Measurements from ENCODE around the gene SERINC5.
A peak's percentile ranks its signal among the peaks of the same experiment; 100 is the strongest.

The SERINC5 gene

DNA sequence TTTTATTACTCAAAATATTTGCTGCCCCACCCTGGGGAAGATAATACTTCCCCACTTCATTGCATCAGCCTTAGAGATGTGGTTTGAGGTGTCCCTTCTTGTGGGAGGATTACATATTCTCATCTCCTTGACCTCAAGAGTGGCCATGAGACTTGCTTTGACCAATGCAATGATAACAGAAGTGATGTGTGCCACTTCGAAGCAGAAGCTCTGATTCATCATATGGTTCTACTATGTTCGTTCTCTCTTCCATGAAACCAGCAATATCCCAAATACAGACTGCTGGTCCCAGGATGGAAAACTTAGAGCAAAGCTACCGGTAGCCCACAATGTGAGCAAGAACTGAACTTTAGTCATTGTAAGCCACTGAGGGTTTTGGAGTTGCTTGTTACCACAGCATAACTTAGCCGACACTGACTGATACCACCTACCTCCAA lies 128.7 kb downstream of the SERINC5 start:
- no peak overlapping the region for H3K4me3 ChIP-seq (ENCODE audit: control insufficient read depth, low read depth, low read length)
- TF ChIP-seq, protein P1, sequence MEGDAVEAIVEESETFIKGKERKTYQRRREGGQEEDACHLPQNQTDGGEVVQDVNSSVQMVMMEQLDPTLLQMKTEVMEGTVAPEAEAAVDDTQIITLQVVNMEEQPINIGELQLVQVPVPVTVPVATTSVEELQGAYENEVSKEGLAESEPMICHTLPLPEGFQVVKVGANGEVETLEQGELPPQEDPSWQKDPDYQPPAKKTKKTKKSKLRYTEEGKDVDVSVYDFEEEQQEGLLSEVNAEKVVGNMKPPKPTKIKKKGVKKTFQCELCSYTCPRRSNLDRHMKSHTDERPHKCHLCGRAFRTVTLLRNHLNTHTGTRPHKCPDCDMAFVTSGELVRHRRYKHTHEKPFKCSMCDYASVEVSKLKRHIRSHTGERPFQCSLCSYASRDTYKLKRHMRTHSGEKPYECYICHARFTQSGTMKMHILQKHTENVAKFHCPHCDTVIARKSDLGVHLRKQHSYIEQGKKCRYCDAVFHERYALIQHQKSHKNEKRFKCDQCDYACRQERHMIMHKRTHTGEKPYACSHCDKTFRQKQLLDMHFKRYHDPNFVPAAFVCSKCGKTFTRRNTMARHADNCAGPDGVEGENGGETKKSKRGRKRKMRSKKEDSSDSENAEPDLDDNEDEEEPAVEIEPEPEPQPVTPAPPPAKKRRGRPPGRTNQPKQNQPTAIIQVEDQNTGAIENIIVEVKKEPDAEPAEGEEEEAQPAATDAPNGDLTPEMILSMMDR (conservative IDR thresholded peaks at IDR 0.05; ENCODE audit: control insufficient read depth, insufficient read depth, low read depth, low read length): no peak
- DNase-seq (ENCODE audit: low read depth): peak; percentile 23

DNA sequence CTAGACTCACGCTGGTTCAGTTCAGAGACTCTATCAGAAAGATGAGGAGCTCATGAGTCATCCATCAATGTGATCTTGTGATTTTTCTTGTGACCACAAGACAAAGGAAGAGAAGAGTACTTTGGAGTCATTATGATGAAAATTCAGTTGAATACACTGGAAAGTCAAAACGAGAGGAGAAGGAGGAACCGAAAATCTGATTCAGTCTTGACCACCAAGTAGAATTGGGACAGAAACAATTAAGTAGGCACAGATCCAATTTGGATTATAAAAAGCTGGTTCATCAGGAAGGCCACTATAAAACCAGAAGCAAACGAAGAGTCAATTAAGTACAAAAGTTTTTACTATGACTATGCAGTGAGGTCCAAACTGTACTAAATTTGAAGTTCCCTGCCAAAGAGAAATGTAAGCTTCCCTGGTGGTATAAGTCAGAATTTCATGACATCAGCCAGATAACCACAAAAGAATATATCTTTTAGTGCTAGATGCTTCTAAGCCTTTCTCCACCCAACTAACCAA lies 129.8 kb downstream of the SERINC5 start:
- DNase-seq (ENCODE audit: low read depth): peak; percentile 92
- no peak overlapping the region for H3K4me3 ChIP-seq (ENCODE audit: control insufficient read depth, low read depth, low read length)
- TF ChIP-seq, protein P1 (conservative IDR thresholded peaks at IDR 0.05; ENCODE audit: control insufficient read depth, insufficient read depth, low read depth, low read length): peak; percentile 23

DNA sequence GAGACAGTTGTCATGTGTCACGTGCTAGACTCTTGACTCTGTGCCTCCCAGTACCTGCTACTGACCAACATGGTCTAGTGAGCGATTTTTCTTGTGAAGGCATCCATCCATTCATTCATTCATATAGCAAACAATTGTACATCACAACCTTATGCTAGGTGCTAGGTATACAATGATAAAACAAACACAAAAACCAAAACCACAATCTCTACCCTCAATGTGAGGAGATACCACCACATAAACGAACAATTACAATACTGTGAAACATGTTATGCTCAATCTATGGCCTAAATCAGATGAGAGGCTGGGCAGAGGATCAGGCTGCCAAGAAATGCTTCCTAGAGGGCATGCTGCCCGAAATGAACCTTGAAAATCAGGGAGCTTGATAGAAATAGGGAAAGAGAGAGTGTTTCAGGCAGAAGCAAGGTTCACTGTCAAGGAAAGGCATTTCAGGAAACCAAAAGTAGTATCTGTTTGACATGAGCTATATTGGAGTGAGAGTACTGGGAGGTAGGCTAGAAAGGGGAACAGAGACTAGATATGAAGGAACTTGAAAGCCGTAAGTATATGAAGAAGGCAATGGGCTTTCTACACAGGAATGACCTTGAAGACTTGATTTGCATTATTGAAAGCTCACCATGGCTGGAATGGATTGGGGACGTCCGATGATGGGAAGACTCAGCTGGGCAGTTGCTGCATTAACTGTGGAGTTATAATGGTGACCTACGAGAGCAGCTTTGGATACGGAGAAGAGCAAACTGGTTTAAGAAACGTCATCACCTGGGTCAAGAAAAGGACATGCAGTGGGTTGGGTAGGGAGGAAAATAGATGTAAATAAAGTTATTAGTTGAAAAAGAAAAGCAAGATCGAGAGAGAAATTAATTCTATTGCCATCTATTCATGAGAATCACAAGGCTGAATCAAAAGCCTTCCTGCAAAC lies 130.6 kb downstream of the SERINC5 start:
- TF ChIP-seq, protein P1 (conservative IDR thresholded peaks at IDR 0.05; ENCODE audit: control insufficient read depth, insufficient read depth, low read depth, low read length): no peak

DNA sequence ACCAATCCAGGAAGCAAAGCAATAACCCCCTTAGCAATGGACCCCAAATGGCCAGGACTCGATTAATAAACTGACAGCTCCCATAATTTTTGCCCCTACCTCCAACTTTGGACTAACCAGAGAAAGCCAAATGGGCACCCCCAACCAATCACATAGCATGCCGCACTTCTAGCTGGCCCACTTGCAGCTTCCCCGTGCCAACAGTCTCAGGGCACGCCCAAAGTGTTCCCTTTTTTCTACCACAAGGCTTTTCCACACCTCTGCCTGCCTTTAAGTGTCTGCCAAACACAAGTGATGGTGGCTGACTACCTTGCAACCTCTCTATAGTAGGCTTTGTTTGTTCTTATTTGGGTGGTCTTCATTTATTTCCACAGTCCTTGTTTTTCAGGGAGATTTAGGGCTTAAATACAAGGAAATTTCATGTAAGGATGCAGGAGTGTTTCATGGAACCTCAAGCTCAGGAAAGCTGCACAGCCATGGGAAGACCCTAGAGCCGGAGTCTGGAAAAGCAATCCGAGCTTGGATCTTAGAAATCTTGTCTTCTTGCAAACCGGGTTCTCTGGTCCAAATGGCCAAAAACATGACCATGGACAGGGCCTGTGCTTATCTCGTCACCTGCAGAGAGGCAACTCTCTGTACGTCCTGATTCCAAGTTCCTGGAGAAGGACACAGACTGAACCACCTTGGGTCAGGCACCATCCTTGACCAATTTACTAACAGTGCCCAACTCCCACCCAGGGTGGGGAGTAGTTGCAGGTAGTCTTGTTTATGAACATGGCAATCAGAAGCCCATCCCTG lies 131.5 kb downstream of the SERINC5 start:
- H3K4me3 ChIP-seq (ENCODE audit: control insufficient read depth, low read depth, low read length): no peak overlapping the region
- TF ChIP-seq, protein P1 (conservative IDR thresholded peaks at IDR 0.05; ENCODE audit: control insufficient read depth, insufficient read depth, low read depth, low read length): no peak
- no peak for DNase-seq (ENCODE audit: low read depth)

More for the DNA sequence above, 130.6 kb downstream of the SERINC5 start:
- H3K4me3 ChIP-seq (ENCODE audit: control insufficient read depth, low read depth, low read length): no peak overlapping the region
- no peak for DNase-seq (ENCODE audit: low read depth)

DNA sequence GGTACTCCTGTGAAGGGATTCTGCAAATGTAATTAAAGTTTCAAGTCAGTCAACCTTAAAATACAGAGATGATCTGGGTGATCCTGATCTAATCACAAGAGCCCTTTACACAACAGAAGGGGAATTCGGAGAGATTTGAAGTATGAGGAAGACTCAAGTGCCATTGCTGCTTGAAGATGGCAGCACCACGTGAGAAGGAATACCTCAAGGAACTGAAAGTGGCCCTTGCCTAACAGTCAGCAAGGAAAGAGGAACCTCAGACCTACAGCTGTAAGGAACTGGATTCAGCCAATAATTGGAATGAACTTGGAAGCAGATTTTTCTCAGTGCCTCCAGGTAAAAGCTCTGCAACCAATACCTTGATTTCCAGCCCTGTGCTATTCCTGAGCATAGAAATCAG lies 133.3 kb downstream of the SERINC5 start:
- TF ChIP-seq, protein P1 (conservative IDR thresholded peaks at IDR 0.05; ENCODE audit: control insufficient read depth, insufficient read depth, low read depth, low read length): no peak
- no peak overlapping the region for H3K4me3 ChIP-seq (ENCODE audit: control insufficient read depth, low read depth, low read length)
- DNase-seq (ENCODE audit: low read depth): no peak

DNA sequence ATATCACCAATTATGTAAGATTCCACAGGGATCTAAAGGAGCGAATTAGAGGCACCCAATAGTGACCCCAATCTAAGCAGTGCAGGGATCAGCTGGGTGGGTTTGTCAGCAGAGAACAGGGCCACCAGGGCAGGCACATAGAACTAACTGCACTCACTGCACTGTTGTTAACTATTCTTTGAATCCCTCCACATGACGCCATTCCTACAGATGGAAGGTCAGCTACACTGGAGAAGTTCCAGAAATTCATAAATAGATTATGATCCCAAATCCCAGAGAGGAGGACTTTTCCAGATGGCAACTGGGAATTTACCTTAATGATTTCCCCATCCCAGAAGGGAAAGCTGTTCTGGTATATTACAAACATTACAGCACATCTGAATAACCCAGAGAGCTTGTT lies 136.5 kb downstream of the SERINC5 start:
- TF ChIP-seq, protein P1 (conservative IDR thresholded peaks at IDR 0.05; ENCODE audit: control insufficient read depth, insufficient read depth, low read depth, low read length): no peak
- no peak overlapping the region for H3K4me3 ChIP-seq (ENCODE audit: control insufficient read depth, low read depth, low read length)
- no peak for DNase-seq (ENCODE audit: low read depth)
